Neural cell (in vitro differentiated cells): Measurements from ENCODE around the gene DTD2. TPM values are rescaled to one million over a fixed set of nuclear protein-coding genes. Genes with fewer than 3 reads are reported as not detected.

Source experiments
- H2AFZ ChIP-seq: fragments of 200-600, 300-800 bp; sonication (generic), shearing (Covaris generic); 2 replicates; pipeline ENCODE4 v1.6.0; 2014; ENCODE audit warnings: low read depth, mild to moderate bottlenecking, antibody characterized with exemption, low read length, moderate library complexity
- H3F3A ChIP-seq: fragments of 200-600 bp; shearing (Covaris generic); 2 replicates; pipeline ENCODE4 v1.6.1; 2016; ENCODE audit warnings: mild to moderate bottlenecking, moderate library complexity, mixed read lengths, antibody characterized with exemption, low read length; ENCODE audit not compliant: insufficient read depth, poor library complexity, severe bottlenecking
- H3K27ac ChIP-seq: fragments of 200-600, 300-800 bp; sonication (generic), shearing (Covaris generic); 2 replicates; pipeline ENCODE4 v1.5.1; 2014; ENCODE audit warnings: mild to moderate bottlenecking, low read length, moderate library complexity
- H3K27me3 ChIP-seq: fragments of 300-800, 200-600 bp; sonication (generic), shearing (Covaris generic); 2 replicates; pipeline ENCODE4 v1.6.0; 2014; ENCODE audit warnings: mild to moderate bottlenecking, low read depth, low read length, moderate library complexity; ENCODE audit not compliant: insufficient read depth
- H3K36me3 ChIP-seq: fragments of 300-800, 200-600 bp; sonication (generic), shearing (Covaris generic); 2 replicates; pipeline ENCODE4 v1.5.1; 2014; ENCODE audit warnings: mild to moderate bottlenecking, antibody characterized with exemption, low read length, moderate library complexity; ENCODE audit not compliant: insufficient read depth
- H3K4me2 ChIP-seq: fragments of 300-800, 200-600 bp; sonication (generic), shearing (Covaris generic); 2 replicates; pipeline ENCODE4 v1.6.0; 2014; ENCODE audit warnings: mild to moderate bottlenecking, low read length
- H3K4me3 ChIP-seq: fragments of 300-800, 200-600 bp; sonication (generic), shearing (Covaris generic); 2 replicates; pipeline ENCODE4 v1.5.1; 2014; ENCODE audit warnings: mild to moderate bottlenecking, low read length, moderate library complexity
- H3K79me2 ChIP-seq: fragments of 200-600 bp; shearing (Covaris generic); replicated peaks from 2 replicates; pipeline ENCODE4 v1.6.0; 2014; ENCODE audit warnings: mild to moderate bottlenecking, low read length, moderate library complexity; ENCODE audit not compliant: insufficient read depth
- H3K9ac ChIP-seq: fragments of 300-800, 200-600 bp; sonication (generic), shearing (Covaris generic); 2 replicates; pipeline ENCODE4 v1.6.1; 2016; ENCODE audit warnings: mild to moderate bottlenecking, low read length, mixed read lengths
- H3K9me2 ChIP-seq: fragments of 200-600 bp; shearing (Covaris generic); 2 replicates; pipeline ENCODE4 v1.6.1; 2016; ENCODE audit warnings: mild to moderate bottlenecking, low read length, mixed read lengths; ENCODE audit not compliant: insufficient read depth
- H3K9me3 ChIP-seq: fragments of 200-600, 300-800 bp; sonication (generic), shearing (Covaris generic); 2 replicates; pipeline ENCODE4 v1.6.1; 2016; ENCODE audit warnings: mild to moderate bottlenecking, mixed run types, low read length, moderate library complexity, mixed read lengths
- H4K20me1 ChIP-seq: fragments of 200-600 bp; shearing (Covaris generic); 2 replicates; pipeline ENCODE4 v1.6.1; 2016; ENCODE audit warnings: mild to moderate bottlenecking, mixed run types; ENCODE audit not compliant: insufficient read depth
- CTCF ChIP-seq: fragments of 450-650 bp; IDR thresholded peaks from 2 replicates; pipeline ENCODE4 v1.5.1; 2014; ENCODE audit warnings: antibody characterized with exemption, mild to moderate bottlenecking, moderate library complexity; ENCODE audit not compliant: poor library complexity, severe bottlenecking
- EP300 ChIP-seq: fragments of 450-650 bp; conservative IDR thresholded peaks from 2 replicates; pipeline ENCODE4 v1.6.1; 2014; ENCODE audit warnings: antibody characterized with exemption, mild to moderate bottlenecking, moderate library complexity; ENCODE audit not compliant: poor library complexity, severe bottlenecking
- EZH2 ChIP-seq: fragments of 200-600, 300-800 bp; shearing (Covaris generic), sonication (generic); IDR thresholded peaks from 2 replicates; pipeline ENCODE4 v1.6.1; 2014; ENCODE audit warnings: antibody characterized with exemption, low read length, borderline replicate concordance, mild to moderate bottlenecking; ENCODE audit not compliant: insufficient read depth, poor library complexity, severe bottlenecking
- MXI1 ChIP-seq: fragments of 450-650 bp; conservative IDR thresholded peaks from 2 replicates; pipeline ENCODE4 v1.6.1; 2014; ENCODE audit warnings: antibody characterized with exemption, mild to moderate bottlenecking; ENCODE audit not compliant: poor library complexity, severe bottlenecking
- POLR2AphosphoS5 ChIP-seq: IDR thresholded peaks from 2 replicates; pipeline ENCODE4 v1.6.1; 2012
- RAD21 ChIP-seq: fragments of 450-650 bp; conservative IDR thresholded peaks from 2 replicates; pipeline ENCODE4 v1.6.1; 2014; ENCODE audit warnings: antibody characterized with exemption, mild to moderate bottlenecking, moderate library complexity
- REST ChIP-seq: IDR thresholded peaks from 2 replicates; pipeline ENCODE4 v1.6.1; 2012; ENCODE audit warnings: borderline replicate concordance
- SMC3 ChIP-seq: fragments of 450-650 bp; conservative IDR thresholded peaks from 2 replicates; pipeline ENCODE4 v1.6.1; 2014; ENCODE audit warnings: antibody characterized with exemption, mild to moderate bottlenecking, moderate library complexity; ENCODE audit not compliant: poor library complexity
- TAF1 ChIP-seq: IDR thresholded peaks from 2 replicates; pipeline ENCODE4 v1.6.1; 2012; ENCODE audit warnings: low read depth
- polyA plus RNA-seq: library from polyadenylated mRNA; depleted of rRNA; stranded (reverse); fragments of >200 nt; gene quantifications from 2 replicates; pipeline ENCODE4 v1.2.3, GENCODE V29; 2014

DTD2 gene
- polyA plus RNA-seq, 1 donor from 2014 or later, result 38.8 TPM

GRCh38 chr14:31489691-31490090 is 32.4 kb upstream of the DTD2 start:
- no peaks in the 10 kb centered on the region for H3K9me2 ChIP-seq
- H3K4me2 ChIP-seq, result no peak overlapping the region
- H2AFZ ChIP-seq, result no peak overlapping the region
- no peaks in the 10 kb centered on the region for H4K20me1 ChIP-seq
- no peak overlapping the region for H3K27ac ChIP-seq
- no peak overlapping the region for H3K4me3 ChIP-seq
- no peaks in the 10 kb centered on the region for H3K36me3 ChIP-seq
- H3K9me3 ChIP-seq, result no peaks in the 10 kb centered on the region
- no peak for TF ChIP-seq CTCF
- no peak for TF ChIP-seq EP300
- no peak for TF ChIP-seq EZH2
- no peak for TF ChIP-seq MXI1
- TF ChIP-seq RAD21, result no peak
- no peak for TF ChIP-seq SMC3
- no peak for TF ChIP-seq TAF1
- TF ChIP-seq REST, result no peak
- TF ChIP-seq POLR2AphosphoS5, result no peak
- no peaks in the 10 kb centered on the region for H3F3A ChIP-seq
- H3K9ac ChIP-seq, result no peak overlapping the region
- H3K27me3 ChIP-seq, result no peaks in the 10 kb centered on the region
- H3K79me2 ChIP-seq, result no peaks in the 10 kb centered on the region

- Histone ChIP-seq H3K4me3 (no peak within 1 kb of the TSS), H3K9ac (no peak within 1 kb of the TSS), H3K79me2 (no peaks in the 10 kb centered on the region), H3F3A (no peaks in the 10 kb centered on the region), H3K9me3 (no peaks in the 10 kb centered on the region), H4K20me1 (no peaks in the 10 kb centered on the region), H3K27me3 (no peaks in the 10 kb centered on the region), H2AFZ (no peak within 1 kb of the TSS), H3K9me2 (no peaks in the 10 kb centered on the region), H3K36me3 (no peaks in the 10 kb centered on the region), H3K27ac (no peak within 1 kb of the TSS), H3K4me2 (no peak within 1 kb of the TSS)
- TF ChIP-seq SMC3 (no peak), CTCF (no peak), MXI1 (no peak), POLR2AphosphoS5 (no peak), EP300 (no peak), REST (no peak), RAD21 (no peak), EZH2 (no peak), TAF1 (no peak)
These were observed 30.6 kb upstream of the DTD2 start, which contains the start of gene GPR33 for GRCh38 chr14:31487886-31488285. TSS of gene GPR33 (minus strand) at chr14:31488039. CDS start at chr14:31483965, 4,074 bp downstream.
